NCI-H1436 treated with DMSO at 0.1 percent for 48 hours (cell line): ENCODE data around the gene ENTREP1.
"Not testable (repeated sequence)": the region's sequence is repeated elsewhere in the genome, so short reads cannot be mapped to it uniquely, and the experiment has no call there.

Experiments
- DNase-seq: peaks from one replicate; lab custom pipeline; 2025; lab: John Stamatoyannopoulos, UW

ENTREP1 gene

GRCh38 chr9:69411246-69411645, 86.2 kb downstream of the ENTREP1 start:
- DNase-seq = no peak

GRCh38 chr9:69411931-69412740, 87.1 kb downstream of the ENTREP1 start:
- no peak for DNase-seq

- DNase-seq = no peak
Measured at GRCh38 chr9:69412741-69413150, 87.7 kb downstream of the ENTREP1 start.

GRCh38 chr9:69420611-69421270, 95.7 kb downstream of the ENTREP1 start:
- no peak for DNase-seq

GRCh38 chr9:69421908-69422801, 97.1 kb downstream of the ENTREP1 start:
- no peak for DNase-seq

- DNase-seq = no peak
Measured at GRCh38 chr9:69425136-69425801, 100.3 kb downstream of the ENTREP1 start.

GRCh38 chr9:69427286-69427685, 102.3 kb downstream of the ENTREP1 start:
- no peak for DNase-seq

- no peak for DNase-seq
Measured at GRCh38 chr9:69428017-69428785, 103.2 kb downstream of the ENTREP1 start.

- DNase-seq = no peak
Measured at GRCh38 chr9:69429281-69429680, 104.3 kb downstream of the ENTREP1 start.

- no peak for DNase-seq
Measured at GRCh38 chr9:69430206-69430605, 105.2 kb downstream of the ENTREP1 start.

- DNase-seq = no peak
Measured at GRCh38 chr9:69431203-69431602, 106.2 kb downstream of the ENTREP1 start.

- no peak for DNase-seq
Measured at GRCh38 chr9:69431777-69432176, 106.8 kb downstream of the ENTREP1 start.

- DNase-seq = no peak
Measured at GRCh38 chr9:69432623-69433022, 107.6 kb downstream of the ENTREP1 start.

GRCh38 chr9:69433392-69433791, 108.4 kb downstream of the ENTREP1 start:
- DNase-seq = no peak

GRCh38 chr9:69433968-69434367, 109.0 kb downstream of the ENTREP1 start:
- no peak for DNase-seq

GRCh38 chr9:69439654-69440053, 114.6 kb downstream of the ENTREP1 start:
- not testable (repeated sequence) for DNase-seq

- not testable (repeated sequence) for DNase-seq
Measured at GRCh38 chr9:69440254-69440955, 115.4 kb downstream of the ENTREP1 start.
